Uterine smooth muscle cell (primary cell): ENCODE data around the gene SIAH3. TPM values are rescaled to one million over a fixed set of nuclear protein-coding genes. Genes with fewer than 3 reads are reported as not detected.

Source experiments
- total RNA-seq: library from RNA; depleted of rRNA; stranded (reverse); fragments of >200 nt; gene quantifications from 2 replicates; pipeline ENCODE4 v1.2.3, GENCODE V29; 2014

SIAH3 gene
- under 0.01 TPM in 2 replicates for total RNA-seq

GRCh38 chr13:45851171-45851921 lies at the start of gene SIAH3:
SIAH3 (minus strand) TSS chr13:45851753; CDS start chr13:45851629, 124 bp downstream.

Other genes starting within 250 kb of the SIAH3 start
- gene ERICH6B, start 236.0 kb downstream of the SIAH3 start, total RNA-seq = not detected in 2 replicates
- gene CBY2, start 149.4 kb downstream of the SIAH3 start, total RNA-seq = not detected in 2 replicates
- 19.5 and 21.0 TPM in 2 replicates for gene ZC3H13, start 201.0 kb upstream of the SIAH3 start, total RNA-seq